ENCODE data around the gene NKX2-4.

DNA sequence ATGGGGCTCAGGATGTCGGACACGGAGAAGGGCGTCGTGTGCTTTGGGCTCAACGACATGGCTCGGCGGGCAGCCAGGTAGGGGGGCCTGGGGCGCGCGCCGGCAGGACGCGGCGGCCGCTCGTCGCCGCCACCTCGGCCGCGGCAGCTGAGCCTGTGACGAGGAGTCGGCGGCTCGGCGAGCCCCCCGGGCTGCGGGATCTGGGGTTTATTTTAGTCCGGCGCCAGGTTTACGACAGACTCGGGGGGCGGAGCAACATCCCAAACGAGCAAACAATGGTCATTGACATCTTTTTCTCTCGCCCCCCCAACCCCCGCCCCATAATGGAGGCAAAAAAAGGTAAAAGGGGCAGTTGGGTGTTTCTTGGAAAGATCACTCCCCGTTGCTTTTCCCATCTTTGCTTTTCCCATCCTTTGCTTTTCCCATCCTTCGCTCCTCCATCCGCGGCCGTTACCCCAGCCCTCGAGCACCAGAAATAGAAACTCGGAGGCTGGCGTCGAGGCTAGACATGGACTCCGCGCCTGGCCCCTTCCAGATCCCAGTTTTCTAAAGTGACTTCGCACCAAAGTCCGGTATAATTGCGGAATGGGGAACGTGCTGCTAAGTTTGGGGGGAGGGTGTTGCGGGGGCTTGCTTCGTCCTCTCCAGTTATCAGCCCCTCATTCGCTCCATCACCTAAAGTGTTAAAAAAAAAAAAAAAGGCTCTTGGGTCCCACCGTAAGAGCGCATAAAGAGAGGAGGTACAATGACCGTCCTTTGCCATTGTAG lies at the start of gene NKX2-4:
- TF ChIP-seq, protein P1, sequence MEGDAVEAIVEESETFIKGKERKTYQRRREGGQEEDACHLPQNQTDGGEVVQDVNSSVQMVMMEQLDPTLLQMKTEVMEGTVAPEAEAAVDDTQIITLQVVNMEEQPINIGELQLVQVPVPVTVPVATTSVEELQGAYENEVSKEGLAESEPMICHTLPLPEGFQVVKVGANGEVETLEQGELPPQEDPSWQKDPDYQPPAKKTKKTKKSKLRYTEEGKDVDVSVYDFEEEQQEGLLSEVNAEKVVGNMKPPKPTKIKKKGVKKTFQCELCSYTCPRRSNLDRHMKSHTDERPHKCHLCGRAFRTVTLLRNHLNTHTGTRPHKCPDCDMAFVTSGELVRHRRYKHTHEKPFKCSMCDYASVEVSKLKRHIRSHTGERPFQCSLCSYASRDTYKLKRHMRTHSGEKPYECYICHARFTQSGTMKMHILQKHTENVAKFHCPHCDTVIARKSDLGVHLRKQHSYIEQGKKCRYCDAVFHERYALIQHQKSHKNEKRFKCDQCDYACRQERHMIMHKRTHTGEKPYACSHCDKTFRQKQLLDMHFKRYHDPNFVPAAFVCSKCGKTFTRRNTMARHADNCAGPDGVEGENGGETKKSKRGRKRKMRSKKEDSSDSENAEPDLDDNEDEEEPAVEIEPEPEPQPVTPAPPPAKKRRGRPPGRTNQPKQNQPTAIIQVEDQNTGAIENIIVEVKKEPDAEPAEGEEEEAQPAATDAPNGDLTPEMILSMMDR (conservative IDR thresholded peaks at IDR 0.05), result no peak
- no peak for TF ChIP-seq ZFX (IDR thresholded peaks at IDR 0.05)

All from C4-2B (cell line).